Ovary (tissue), 9 donors: ENCODE data around the gene APBB2. TPM values are rescaled to one million over a fixed set of nuclear protein-coding genes. Genes with fewer than 3 reads are reported as not detected.

Source experiments
- DNase-seq, 5 donors: peaks; one replicate each; pipeline ENCODE4 v3.0.0-alpha.2; 2019 to 2020
- H3K27ac ChIP-seq, 2 donors: fragments of 200-600 bp; one replicate each; pipeline versions ENCODE4 v1.5.1 to v1.8.0; 2019 to 2022
- H3K27me3 ChIP-seq: fragments of 200-600 bp; one replicate; pipeline ENCODE4 v1.8.0; 2022
- H3K36me3 ChIP-seq: fragments of 200-600 bp; sonication (generic); one replicate; pipeline ENCODE4 v1.5.1; 2019
- H3K4me1 ChIP-seq: one replicate; pipeline ENCODE4 v1.8.1; 2013; ENCODE audit warnings: mild to moderate bottlenecking, moderate library complexity; ENCODE audit not compliant: insufficient read depth
- H3K4me3 ChIP-seq: fragments of 200-600 bp; sonication (generic); one replicate; pipeline ENCODE4 v1.5.1; 2017
- H3K9me3 ChIP-seq, 2 donors: fragments of 200-600 bp in 1 of 2; sonication (generic) in 1 of 2; one replicate each; pipeline versions ENCODE4 v1.5.1 to v1.8.1; 2013 to 2019; ENCODE audit warnings: mild to moderate bottlenecking in 1 of 2, moderate library complexity in 1 of 2
- CTCF ChIP-seq, 3 donors: fragments of 450-650 bp in 2 of 3; fragments of 200-600 bp in 1 of 3; IDR thresholded peaks; one replicate each; pipeline versions ENCODE4 v1.5.1 to v1.8.0; 2016 to 2022; ENCODE audit warnings: antibody characterized with exemption in 3 of 3, mild to moderate bottlenecking in 1 of 3
- EP300 ChIP-seq: sonication (generic); formaldehyde crosslinking; IDR thresholded peaks from one replicate; pipeline ENCODE4 v1.6.1; 2017; ENCODE audit warnings: antibody characterized with exemption
- POLR2A ChIP-seq: fragments of 450-650 bp; IDR thresholded peaks from one replicate; pipeline ENCODE4 v1.6.1; 2017; ENCODE audit warnings: antibody characterized with exemption, mild to moderate bottlenecking, moderate library complexity
- WGBS, 3 donors: extraction: QIAGEN DNeasy Blood & Tissue Kit in 1 of 3; methylation state at CpG; one replicate each; pipeline versions ENCODE4 v1.1.5 to v1.1.7; 2013 to 2017; 5-methylcytosine and 5-hydroxymethylcytosine counted together
- intact Hi-C, 4 donors: fragments of 100-400 bp; cut with DNase I; formaldehyde crosslinking; loops; one replicate each; pipeline versions ENCODE4 v1.11.0 to v1.15.1; 2022 to 2023
- polyA plus RNA-seq, 2 donors: library from polyadenylated mRNA; stranded (reverse); fragments of 200-250 nt in 1 of 2; fragments of 350-450 nt in 1 of 2; fragmentation: Illumina TruSeq in 1 of 2; extraction: RNeasy Lipid Tissue Mini Kit (QIAGEN cat#74804) in 1 of 2; gene quantifications; one replicate each; pipeline ENCODE4 v1.2.3, GENCODE V29; 2013 to 2014
- total RNA-seq, 7 donors: library from RNA; depleted of rRNA in 2 of 7; stranded (reverse); fragments of >200 nt in 2 of 7; fragmentation: NEBNext Ultra II Directional in 3 of 7; extraction: Animal tissue kit (Norgen Biotek cat#: 25700) in 3 of 7; gene quantifications; one replicate each; pipeline versions ENCODE4 v1.1.0 to v1.2.4, GENCODE V29; 2016 to 2023
- donor health status: DM: no; HTN: no; CAD: no; lungs with moderate emphysema.
- donor health status: DM: no; HTN: no; CAD: no.
- donor health status: Bipolar disorder and iron deficiency.
- donor health status: DM: yes; HTN: yes; CAD: no.
- donor health status: DM: no; HTN: no; CAD: no.
- donor health status: DM: yes; HTN: yes; CAD: no.

APBB2 gene
- total and polyA plus RNA-seq, 9 donors, result 30.9 to 163 (median 80.1) TPM

GRCh38 chr4:41024556-41025491, 189.5 kb downstream of the APBB2 start:
- TF ChIP-seq POLR2A, result no peak
- TF ChIP-seq EP300, result no peak
- TF ChIP-seq CTCF (IDR thresholded peaks at IDR 0.05), result no peak
- Histone ChIP-seq H3K27me3 (no peaks in the 10 kb centered on the region), H3K4me1 (peaks cover 3% of the 10 kb centered on the region), H3K27ac (no peak overlapping the region), H3K9me3 (peaks cover 0 to 8% of the 10 kb centered on the region in 2 donors), H3K36me3 (no peaks in the 10 kb centered on the region), H3K4me3 (no peak overlapping the region)
- intact Hi-C loops, result no loop called here
- no peak for DNase-seq
- WGBS, 3 donors, result 90 to 97% (median 94%) methylated on average over 13 of the region's 13 CpGs

GRCh38 chr4:41022116-41022515, 192.2 kb downstream of the APBB2 start:
- Histone ChIP-seq H3K27ac (no peak overlapping the region), H3K4me1 (no peaks in the 10 kb centered on the region), H3K36me3 (no peaks in the 10 kb centered on the region), H3K9me3 (peaks cover 0 to 8% of the 10 kb centered on the region in 2 donors), H3K4me3 (no peak overlapping the region), H3K27me3 (no peaks in the 10 kb centered on the region)
- TF ChIP-seq CTCF (IDR thresholded peaks at IDR 0.05) (no peak), EP300 (no peak), POLR2A (no peak)
- intact Hi-C loops, result no loop called here
- 94 to 98% (median 95%) methylated on average over 3 of the region's 3 CpGs for WGBS, 3 donors
- DNase-seq, result no peak

- peak overlapping the region in 1 of 2 donors; percentile 2 for H3K27ac ChIP-seq
- 17 to 30% (median 22%) methylated on average over 6 of the region's 6 CpGs for WGBS, 3 donors
- peaks cover 2% of the 10 kb centered on the region for H3K4me1 ChIP-seq
- H3K36me3 ChIP-seq, result no peaks in the 10 kb centered on the region
- intact Hi-C loops, result no loop called here
- H3K9me3 ChIP-seq, result no peaks in the 10 kb centered on the region
- no peak for TF ChIP-seq EP300
- no peak for TF ChIP-seq POLR2A
- TF ChIP-seq CTCF (IDR thresholded peaks at IDR 0.05), result no peak
- no peak overlapping the region for H3K4me3 ChIP-seq
- no peaks in the 10 kb centered on the region for H3K27me3 ChIP-seq
- no peak for DNase-seq
Measured at GRCh38 chr4:41015016-41015675, 199.2 kb downstream of the APBB2 start.

- DNase-seq, result no peak
- H3K27me3 ChIP-seq, result no peaks in the 10 kb centered on the region
- TF ChIP-seq POLR2A, result no peak
- no peak for TF ChIP-seq EP300
- TF ChIP-seq CTCF (IDR thresholded peaks at IDR 0.05), result no peak
- H3K9me3 ChIP-seq, result no peaks in the 10 kb centered on the region
- H3K4me1 ChIP-seq, result peaks cover 2% of the 10 kb centered on the region
- H3K4me3 ChIP-seq, result no peak overlapping the region
- 65 to 77% (median 65%) methylated on average over 7 of the region's 7 CpGs for WGBS, 3 donors
- intact Hi-C loops, result no loop called here
- H3K36me3 ChIP-seq, result no peaks in the 10 kb centered on the region
- no peak overlapping the region for H3K27ac ChIP-seq
Measured at GRCh38 chr4:41014158-41014557, 200.2 kb downstream of the APBB2 start.
